ENCODE results near the gene DEFB124.

DNA sequence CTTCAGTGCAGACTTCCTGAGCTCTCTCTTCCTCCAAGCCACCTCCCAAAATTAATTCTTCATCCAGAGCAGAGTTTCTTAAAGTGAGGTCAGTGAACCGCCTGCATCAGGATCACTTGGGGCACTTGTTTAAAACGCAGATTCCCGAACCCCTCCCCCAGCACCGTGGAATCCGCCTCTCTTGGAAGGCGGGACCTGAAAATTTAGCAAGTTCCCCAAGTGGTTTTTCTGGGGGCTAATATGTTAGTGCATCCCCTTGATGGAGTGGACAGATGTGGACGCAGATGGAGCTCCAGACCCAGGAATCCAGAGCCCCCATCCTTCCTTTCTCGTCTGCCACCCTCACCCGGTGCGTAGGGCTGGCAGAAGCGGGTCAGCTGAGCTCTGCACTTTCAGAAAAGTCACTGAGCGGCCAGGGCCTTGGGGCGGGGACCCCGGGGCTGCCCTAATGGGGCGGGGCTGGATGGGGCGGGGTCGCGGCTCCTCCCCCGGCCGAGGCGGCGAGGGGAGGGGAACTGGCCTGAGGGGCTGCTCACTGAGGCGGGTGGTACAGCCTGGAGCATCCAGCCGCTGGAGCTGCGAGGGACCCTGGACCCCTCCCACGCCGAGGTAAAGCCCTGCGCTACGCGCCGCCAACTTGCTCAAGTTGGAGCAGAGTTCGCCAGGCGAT, at the start of gene DEFB124, which contains the start of gene REM1:
- TF ChIP-seq, protein P1, sequence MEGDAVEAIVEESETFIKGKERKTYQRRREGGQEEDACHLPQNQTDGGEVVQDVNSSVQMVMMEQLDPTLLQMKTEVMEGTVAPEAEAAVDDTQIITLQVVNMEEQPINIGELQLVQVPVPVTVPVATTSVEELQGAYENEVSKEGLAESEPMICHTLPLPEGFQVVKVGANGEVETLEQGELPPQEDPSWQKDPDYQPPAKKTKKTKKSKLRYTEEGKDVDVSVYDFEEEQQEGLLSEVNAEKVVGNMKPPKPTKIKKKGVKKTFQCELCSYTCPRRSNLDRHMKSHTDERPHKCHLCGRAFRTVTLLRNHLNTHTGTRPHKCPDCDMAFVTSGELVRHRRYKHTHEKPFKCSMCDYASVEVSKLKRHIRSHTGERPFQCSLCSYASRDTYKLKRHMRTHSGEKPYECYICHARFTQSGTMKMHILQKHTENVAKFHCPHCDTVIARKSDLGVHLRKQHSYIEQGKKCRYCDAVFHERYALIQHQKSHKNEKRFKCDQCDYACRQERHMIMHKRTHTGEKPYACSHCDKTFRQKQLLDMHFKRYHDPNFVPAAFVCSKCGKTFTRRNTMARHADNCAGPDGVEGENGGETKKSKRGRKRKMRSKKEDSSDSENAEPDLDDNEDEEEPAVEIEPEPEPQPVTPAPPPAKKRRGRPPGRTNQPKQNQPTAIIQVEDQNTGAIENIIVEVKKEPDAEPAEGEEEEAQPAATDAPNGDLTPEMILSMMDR (IDR thresholded peaks at IDR 0.05; ENCODE audit: insufficient read depth, low read depth, low read length), result no peak
- no peak for TF ChIP-seq EZH2 (IDR thresholded peaks at IDR 0.05; ENCODE audit: insufficient read depth, low read length)
